Osteoblast (primary cell): ENCODE data around the gene KLHL41. TPM values are rescaled to one million over a fixed set of nuclear protein-coding genes. Genes with fewer than 3 reads are reported as not detected.
"Not testable (repeated sequence)": the region's sequence is repeated elsewhere in the genome, so short reads cannot be mapped to it uniquely, and the experiment has no call there.

Experiments
- DNase-seq: peaks from one replicate; pipeline ENCODE4 v3.0.0; 2011; ENCODE audit warnings: low spot score, mixed read lengths; ENCODE audit not compliant: insufficient read length; ENCODE audit errors: missing footprints
- H2AFZ ChIP-seq: 2 replicates; pipeline ENCODE4 v1.6.0; 2011; ENCODE audit warnings: mild to moderate bottlenecking, low read length
- H3K27ac ChIP-seq: 2 replicates; pipeline ENCODE4 v1.5.1; 2011; ENCODE audit warnings: mild to moderate bottlenecking, low read depth, low read length, moderate library complexity
- H3K27me3 ChIP-seq: 2 replicates; pipeline ENCODE4 v1.6.0; 2012; ENCODE audit warnings: mild to moderate bottlenecking, control low read depth, inconsistent platforms, low read length, moderate library complexity; ENCODE audit not compliant: insufficient read depth
- H3K36me3 ChIP-seq: 2 replicates; pipeline ENCODE4 v1.5.1; 2011; ENCODE audit warnings: mild to moderate bottlenecking, low read length, control low read depth, moderate library complexity; ENCODE audit not compliant: insufficient read depth
- H3K4me1 ChIP-seq: 2 replicates; pipeline ENCODE4 v1.5.1; 2011; ENCODE audit warnings: mild to moderate bottlenecking, low read length, control low read depth, moderate library complexity; ENCODE audit not compliant: insufficient read depth
- H3K4me2 ChIP-seq: 2 replicates; pipeline ENCODE4 v1.6.0; 2011; ENCODE audit warnings: mild to moderate bottlenecking, low read length; ENCODE audit not compliant: insufficient read depth
- H3K4me3 ChIP-seq: fragments of 200-600 bp; sonication (generic); 3 replicates; pipeline ENCODE4 v1.5.1; 2012; ENCODE audit warnings: mild to moderate bottlenecking, low read length, inconsistent platforms; ENCODE audit not compliant: insufficient read depth
- H3K79me2 ChIP-seq: 2 replicates; pipeline ENCODE4 v1.6.0; 2012; ENCODE audit warnings: mild to moderate bottlenecking, low read length, control low read depth, inconsistent platforms; ENCODE audit not compliant: insufficient read depth
- H3K9me3 ChIP-seq: 2 replicates; pipeline ENCODE4 v1.5.1; 2011; ENCODE audit warnings: low read depth, low read length, control low read depth
- H4K20me1 ChIP-seq: 2 replicates; pipeline ENCODE4 v1.6.0; 2012; ENCODE audit warnings: mild to moderate bottlenecking, low read length, control low read depth; ENCODE audit not compliant: insufficient read depth
- total RNA-seq: library from RNA; depleted of rRNA; stranded (reverse); fragments of >200 nt; gene quantifications from 2 replicates; pipeline ENCODE4 v1.2.3, GENCODE V29; 2012
- TF ChIP-seq, protein P1 (sequence below): IDR thresholded peaks from 2 replicates; pipeline ENCODE4 v1.5.1; 2011; ENCODE audit warnings: mild to moderate bottlenecking, low read depth, low read length, moderate library complexity; ENCODE audit errors: extremely low read depth

KLHL41 gene
- total RNA-seq, 1 donor: 1.1 TPM

DNA sequence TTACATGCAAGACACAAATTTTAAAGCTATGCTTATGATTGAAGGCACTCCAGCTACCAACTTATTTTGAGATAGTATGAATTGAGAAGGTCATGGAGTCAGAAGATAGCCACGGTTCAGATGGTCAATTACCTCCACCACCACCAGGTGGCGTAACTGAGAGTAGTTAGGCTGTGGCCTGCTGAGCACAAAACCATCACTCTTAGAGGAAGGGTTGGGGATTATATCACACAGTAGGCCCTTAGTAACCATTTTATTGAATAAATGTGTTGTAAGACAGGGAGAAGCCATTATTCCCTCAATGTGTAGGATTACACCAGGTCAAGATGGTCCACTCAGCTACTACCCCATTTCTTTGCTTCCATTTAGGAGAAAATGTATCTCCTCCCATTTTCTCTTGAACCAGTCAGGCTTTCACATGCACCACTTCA, 18.8 kb downstream of the KLHL41 start:
- peaks cover 4% of the 10 kb centered on the region for H3K36me3 ChIP-seq
- H4K20me1 ChIP-seq: no peaks in the 10 kb centered on the region
- no peak overlapping the region for H2AFZ ChIP-seq
- DNase-seq: no peak
- H3K27me3 ChIP-seq: no peaks in the 10 kb centered on the region
- no peak overlapping the region for H3K27ac ChIP-seq
- H3K4me3 ChIP-seq: no peak overlapping the region
- no peak overlapping the region for H3K4me2 ChIP-seq
- TF ChIP-seq, protein P1, sequence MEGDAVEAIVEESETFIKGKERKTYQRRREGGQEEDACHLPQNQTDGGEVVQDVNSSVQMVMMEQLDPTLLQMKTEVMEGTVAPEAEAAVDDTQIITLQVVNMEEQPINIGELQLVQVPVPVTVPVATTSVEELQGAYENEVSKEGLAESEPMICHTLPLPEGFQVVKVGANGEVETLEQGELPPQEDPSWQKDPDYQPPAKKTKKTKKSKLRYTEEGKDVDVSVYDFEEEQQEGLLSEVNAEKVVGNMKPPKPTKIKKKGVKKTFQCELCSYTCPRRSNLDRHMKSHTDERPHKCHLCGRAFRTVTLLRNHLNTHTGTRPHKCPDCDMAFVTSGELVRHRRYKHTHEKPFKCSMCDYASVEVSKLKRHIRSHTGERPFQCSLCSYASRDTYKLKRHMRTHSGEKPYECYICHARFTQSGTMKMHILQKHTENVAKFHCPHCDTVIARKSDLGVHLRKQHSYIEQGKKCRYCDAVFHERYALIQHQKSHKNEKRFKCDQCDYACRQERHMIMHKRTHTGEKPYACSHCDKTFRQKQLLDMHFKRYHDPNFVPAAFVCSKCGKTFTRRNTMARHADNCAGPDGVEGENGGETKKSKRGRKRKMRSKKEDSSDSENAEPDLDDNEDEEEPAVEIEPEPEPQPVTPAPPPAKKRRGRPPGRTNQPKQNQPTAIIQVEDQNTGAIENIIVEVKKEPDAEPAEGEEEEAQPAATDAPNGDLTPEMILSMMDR: peak; percentile 92
- no peaks in the 10 kb centered on the region for H3K9me3 ChIP-seq
- H3K4me1 ChIP-seq: no peaks in the 10 kb centered on the region
- H3K79me2 ChIP-seq: no peaks in the 10 kb centered on the region

DNA sequence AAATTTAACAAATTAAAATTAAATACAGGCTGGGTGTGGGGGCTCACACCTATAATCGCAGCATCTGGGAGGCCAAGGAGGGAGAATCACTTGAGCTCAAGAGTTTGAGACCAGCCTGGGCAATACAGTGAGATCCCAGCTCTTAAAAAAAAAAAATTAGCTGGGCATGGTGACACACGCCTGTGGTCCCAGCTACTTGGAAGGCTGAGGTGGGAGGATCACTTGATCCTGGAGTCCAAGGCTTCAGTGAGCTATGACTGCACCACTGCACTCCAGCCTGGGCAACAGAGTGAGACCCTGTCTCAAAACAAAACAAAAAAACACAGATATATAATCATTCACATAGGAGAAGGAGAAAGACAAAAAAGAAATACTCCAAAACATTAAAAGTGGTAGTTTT, 30.0 kb downstream of the KLHL41 start:
- H3K9me3 ChIP-seq: not testable (repeated sequence)

DNA sequence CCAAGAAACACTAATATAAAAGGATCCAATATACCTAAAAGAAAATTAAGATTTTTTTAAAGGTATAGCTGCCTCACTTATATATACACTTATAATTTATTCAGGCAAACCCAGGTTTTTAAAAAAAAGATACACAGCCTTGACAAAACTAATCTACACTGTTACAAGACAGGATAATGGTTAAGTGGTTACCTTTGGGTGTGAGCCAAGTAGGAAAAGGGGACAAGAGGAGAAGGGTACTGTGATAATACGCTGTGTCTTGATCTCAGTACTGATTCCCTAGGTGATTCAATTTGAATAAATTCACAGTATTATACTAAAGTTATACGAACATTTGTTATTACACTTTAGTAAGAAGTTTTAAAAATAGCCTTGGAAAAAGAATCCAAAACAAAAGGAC, 30.6 kb downstream of the KLHL41 start:
- H2AFZ ChIP-seq: no peak overlapping the region
- H3K27me3 ChIP-seq: no peaks in the 10 kb centered on the region
- H3K36me3 ChIP-seq: peaks cover 3% of the 10 kb centered on the region
- H3K27ac ChIP-seq: no peak overlapping the region
- DNase-seq: no peak
- H3K4me2 ChIP-seq: no peak overlapping the region
- no peaks in the 10 kb centered on the region for H3K79me2 ChIP-seq
- H3K4me3 ChIP-seq: no peak overlapping the region
- no peaks in the 10 kb centered on the region for H3K9me3 ChIP-seq
- TF ChIP-seq, protein P1: no peak
- H4K20me1 ChIP-seq: no peaks in the 10 kb centered on the region
- H3K4me1 ChIP-seq: no peaks in the 10 kb centered on the region

More for the DNA sequence above, 30.0 kb downstream of the KLHL41 start:
- not testable (repeated sequence) for H3K36me3 ChIP-seq, H3K27ac ChIP-seq, H3K79me2 ChIP-seq, H4K20me1 ChIP-seq, H3K4me2 ChIP-seq, H2AFZ ChIP-seq, H3K4me1 ChIP-seq, H3K4me3 ChIP-seq, DNase-seq, H3K27me3 ChIP-seq

DNA sequence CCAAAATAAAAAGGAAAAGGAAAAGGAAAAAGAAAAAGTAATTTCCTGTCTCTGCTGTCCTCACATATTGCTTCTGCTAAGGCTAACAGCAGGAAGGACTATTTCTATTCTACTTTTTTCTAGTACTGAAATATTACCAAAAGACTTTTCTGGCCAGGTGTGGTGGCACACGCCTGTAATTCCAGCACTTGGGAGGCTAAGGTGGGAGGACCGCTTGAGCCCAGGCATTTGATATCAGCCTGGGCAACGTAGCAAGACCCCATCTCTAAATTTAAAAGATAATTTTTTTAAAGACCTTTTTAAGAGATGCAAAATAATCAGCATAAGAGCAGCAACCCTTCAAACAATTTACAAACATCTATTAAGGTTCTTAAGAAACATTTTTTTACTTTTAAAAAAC, 32.9 kb downstream of the KLHL41 start:
- no peaks in the 10 kb centered on the region for H3K27me3 ChIP-seq
- no peak overlapping the region for H2AFZ ChIP-seq
- H4K20me1 ChIP-seq: no peaks in the 10 kb centered on the region
- H3K9me3 ChIP-seq: no peaks in the 10 kb centered on the region
- peaks cover 7% of the 10 kb centered on the region for H3K36me3 ChIP-seq
- no peak overlapping the region for H3K4me2 ChIP-seq
- no peaks in the 10 kb centered on the region for H3K4me1 ChIP-seq
- no peak for DNase-seq
- H3K79me2 ChIP-seq: no peaks in the 10 kb centered on the region
- H3K27ac ChIP-seq: no peak overlapping the region
- TF ChIP-seq, protein P1: no peak
- no peak overlapping the region for H3K4me3 ChIP-seq

DNA sequence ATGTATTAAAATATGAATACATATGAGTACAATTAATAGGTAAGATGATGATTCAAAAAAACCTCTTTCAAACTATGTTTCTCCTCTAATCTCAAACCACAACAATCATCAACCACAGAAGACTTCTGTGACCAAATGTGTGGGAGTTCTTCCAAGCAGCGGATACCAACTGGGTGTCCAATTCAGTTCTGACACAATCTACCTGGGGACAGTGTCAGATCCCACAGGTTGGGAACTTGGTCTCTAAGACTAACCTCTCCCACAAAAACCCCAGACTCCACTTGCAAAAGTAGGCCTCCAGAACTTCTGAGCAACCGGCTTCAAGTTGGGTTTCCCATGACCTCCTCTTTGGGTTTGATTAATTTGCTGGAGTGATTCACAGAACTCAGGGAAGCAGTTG, 37.3 kb downstream of the KLHL41 start:
- no peak for DNase-seq
- Histone ChIP-seq H3K27me3 (no peaks in the 10 kb centered on the region), H3K27ac (no peak overlapping the region), H3K4me2 (no peak overlapping the region), H3K4me3 (no peak overlapping the region), H2AFZ (no peak overlapping the region), H3K4me1 (no peaks in the 10 kb centered on the region), H3K9me3 (no peaks in the 10 kb centered on the region), H3K36me3 (peaks cover 7% of the 10 kb centered on the region), H3K79me2 (no peaks in the 10 kb centered on the region), H4K20me1 (no peaks in the 10 kb centered on the region)
- TF ChIP-seq, protein P1: no peak
